Dermis microvascular lymphatic vessel endothelial cell (primary cell): ENCODE measurements around the gene DCTN4. TPM values are rescaled to one million over a fixed set of nuclear protein-coding genes. Genes with fewer than 3 reads are reported as not detected.
"Not testable (repeated sequence)": the region's sequence is repeated elsewhere in the genome, so short reads cannot be mapped to it uniquely, and the experiment has no call there.

Experiments
- DNase-seq, 2 donors: peaks; one replicate each; pipeline versions ENCODE4 v3.0.0 to v3.0.0-alpha.2; 2010; ENCODE audit warnings: low read depth in 2 of 2
- total RNA-seq: library from RNA; depleted of rRNA; stranded (reverse); fragments of >200 nt; gene quantifications from 2 replicates; pipeline ENCODE4 v1.2.1, GENCODE V29; 2014

DCTN4 gene
- 23.9 and 29.7 TPM in 2 replicates for total RNA-seq

GRCh38 chr5:150758531-150759333 is at the start of gene DCTN4:
TSS of gene DCTN4 (minus strand) at chr5:150759017. CDS start at chr5:150758993, 24 bp downstream.
- peak; percentile 98 to 99 for DNase-seq

- DNase-seq = no peak
Observed at GRCh38 chr5:150804388-150804787, 45.6 kb upstream of the DCTN4 start.

DNA sequence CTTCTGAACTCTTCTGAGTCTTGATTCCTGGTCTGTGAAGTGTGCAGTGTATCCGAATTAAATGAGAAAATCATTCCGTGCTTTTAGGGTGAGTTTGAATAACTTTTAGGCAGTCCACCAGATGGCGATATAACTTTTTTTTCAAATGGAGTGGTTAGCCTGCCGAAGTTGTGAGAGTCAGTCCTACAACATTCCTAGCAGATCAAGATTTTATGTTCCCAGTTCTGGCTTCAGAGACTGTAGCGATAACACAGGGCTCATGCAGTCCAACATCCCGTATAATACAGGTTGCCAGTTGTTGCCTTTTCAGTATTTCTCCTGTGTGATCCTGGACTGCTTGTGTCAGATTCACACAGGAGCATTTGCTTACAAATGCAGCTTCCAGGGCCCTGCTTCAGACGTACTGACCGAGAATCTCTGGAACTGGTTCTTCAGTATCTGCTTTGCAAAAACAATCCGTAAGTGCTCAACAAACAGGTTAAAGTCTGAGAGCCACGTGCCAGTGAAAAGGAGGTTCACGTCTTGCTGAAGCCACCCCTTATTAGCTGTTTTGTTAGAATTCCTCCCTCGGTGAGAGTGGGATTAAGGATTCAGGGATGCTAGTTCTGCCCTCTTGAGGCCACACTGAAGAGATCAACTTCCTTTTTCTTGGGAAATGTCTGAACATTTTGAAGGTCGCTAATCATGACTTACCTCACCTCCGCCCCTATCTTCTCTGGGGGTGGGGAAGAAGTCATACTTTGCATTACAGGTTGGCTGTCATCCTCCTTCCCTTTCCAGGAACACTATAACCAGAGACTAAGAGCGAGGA is 42.5 kb upstream of the DCTN4 start:
- peak; percentile 45 to 66 for DNase-seq

GRCh38 chr5:150797384-150797783 is 38.6 kb upstream of the DCTN4 start:
- no peak for DNase-seq

- DNase-seq = no peak
Observed at GRCh38 chr5:150794927-150795326, 36.1 kb upstream of the DCTN4 start.

GRCh38 chr5:150793423-150793888 is 34.6 kb upstream of the DCTN4 start:
- DNase-seq = not testable (repeated sequence)

GRCh38 chr5:150791536-150791935 is 32.7 kb upstream of the DCTN4 start:
- no peak for DNase-seq

DNA sequence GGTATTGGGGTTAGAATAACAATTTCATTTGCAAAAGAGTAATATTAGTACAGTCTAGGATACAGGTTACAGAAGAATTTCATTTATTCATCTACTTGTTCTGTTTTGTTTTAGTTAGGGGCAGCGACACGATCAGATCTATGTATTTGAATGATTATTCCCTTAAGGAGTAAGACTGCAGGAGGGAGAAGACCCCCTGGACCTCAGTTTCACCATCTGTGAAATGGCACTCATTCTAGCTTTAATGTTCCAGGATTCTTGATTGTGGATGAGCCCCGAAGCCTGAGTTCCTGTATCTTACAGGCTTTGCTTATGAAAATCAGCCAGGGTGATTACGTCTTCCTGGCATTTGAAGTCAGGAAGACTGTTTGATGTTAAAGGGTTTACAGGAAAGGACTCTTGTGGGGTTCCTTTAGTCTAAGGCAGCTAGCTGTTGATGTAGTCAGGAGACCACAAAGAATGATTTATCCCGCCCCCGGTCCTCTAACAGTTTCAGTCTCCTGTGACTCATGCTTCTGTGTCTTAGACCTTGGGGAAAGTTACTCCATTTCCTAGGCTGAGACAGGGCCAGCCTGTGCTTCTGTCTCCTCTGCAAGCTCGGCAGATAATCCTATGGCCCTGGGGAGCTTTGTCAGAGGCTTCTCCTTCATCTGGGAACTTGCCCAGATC is 31.3 kb upstream of the DCTN4 start:
- DNase-seq = peak in 1 of 2 donors; percentile 80

GRCh38 chr5:150789450-150789849 is 30.6 kb upstream of the DCTN4 start:
- DNase-seq = no peak

DNA sequence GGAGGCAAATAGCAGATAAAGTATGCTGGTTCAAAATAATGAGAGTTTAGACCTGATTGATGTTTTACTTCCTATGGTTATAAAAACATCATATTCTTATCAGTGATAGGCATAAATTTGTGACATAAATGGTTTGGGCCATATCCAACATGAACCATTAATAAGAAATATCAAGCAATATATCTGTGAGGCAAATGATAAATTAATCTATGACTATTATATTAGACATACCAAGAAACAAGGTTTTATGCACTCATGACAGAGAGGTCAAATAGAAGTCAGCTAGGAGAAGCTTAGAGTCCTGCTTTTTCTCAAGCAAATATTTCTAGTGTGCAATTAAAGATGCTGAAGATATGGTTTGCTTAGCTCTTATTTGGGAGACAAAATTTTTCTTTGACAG is 30.2 kb upstream of the DCTN4 start:
- DNase-seq = no peak

DNA sequence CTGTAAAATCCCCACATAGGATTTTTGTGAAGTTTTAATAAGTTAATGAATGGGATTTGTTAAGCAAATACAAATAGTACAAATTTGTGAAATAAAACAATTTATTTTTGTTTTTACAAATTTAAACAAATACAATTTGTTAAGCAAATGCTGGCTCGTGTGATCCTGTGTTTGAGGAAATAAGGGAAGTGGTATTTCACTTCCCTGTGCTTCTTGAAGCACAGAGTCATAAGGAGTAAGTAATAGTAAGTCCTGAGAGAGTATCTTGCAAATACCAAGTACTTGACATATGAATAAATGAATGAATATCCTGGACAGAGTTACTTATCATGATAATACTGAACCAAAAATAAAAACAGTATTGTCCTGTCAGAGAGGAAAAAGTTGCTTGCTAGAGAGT is 28.8 kb upstream of the DCTN4 start:
- no peak for DNase-seq

DNA sequence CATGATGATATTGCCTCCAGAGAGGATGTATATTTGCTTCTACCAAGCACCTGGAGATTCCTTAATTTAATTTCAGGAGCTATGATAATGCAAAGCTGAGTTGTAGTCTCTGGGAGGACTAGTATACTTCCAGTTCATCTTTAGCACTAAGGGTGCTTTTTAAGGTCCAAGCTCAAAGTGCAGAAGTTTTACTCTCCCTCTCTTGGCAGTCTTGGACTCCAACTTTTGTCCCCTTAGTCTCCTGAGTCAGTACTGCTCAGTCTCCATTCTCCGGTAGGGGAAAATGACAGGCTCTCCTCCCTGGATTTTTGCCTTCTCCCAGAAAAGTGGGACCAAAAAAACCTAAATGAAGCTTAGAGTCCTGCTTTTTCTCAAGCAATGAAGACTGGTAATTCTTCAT is 28.1 kb upstream of the DCTN4 start:
- DNase-seq = no peak

DNA sequence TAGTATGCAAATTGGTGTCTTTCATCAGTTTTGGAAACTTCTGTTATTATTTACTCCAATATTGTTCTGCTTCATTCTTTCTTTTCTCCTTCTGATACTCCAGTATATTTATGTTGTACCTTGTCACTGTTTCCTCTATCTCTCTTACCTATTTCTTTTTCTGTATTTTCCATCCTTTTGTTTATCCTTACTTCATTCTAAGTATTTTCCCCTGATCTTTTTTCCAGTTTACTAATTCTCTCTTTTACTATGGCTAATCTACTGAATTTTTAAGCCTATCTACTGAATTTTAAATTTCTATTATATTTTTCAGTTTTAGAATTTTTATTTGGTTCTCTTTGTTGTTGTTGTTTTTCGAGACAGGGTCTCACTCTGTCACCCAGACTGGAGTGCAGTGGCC is 27.1 kb upstream of the DCTN4 start:
- no peak for DNase-seq

- peak; percentile 50 to 62 for DNase-seq
Observed at GRCh38 chr5:150783422-150783928, 24.7 kb upstream of the DCTN4 start.

GRCh38 chr5:150782850-150783249 is 24.0 kb upstream of the DCTN4 start:
- no peak for DNase-seq

DNA sequence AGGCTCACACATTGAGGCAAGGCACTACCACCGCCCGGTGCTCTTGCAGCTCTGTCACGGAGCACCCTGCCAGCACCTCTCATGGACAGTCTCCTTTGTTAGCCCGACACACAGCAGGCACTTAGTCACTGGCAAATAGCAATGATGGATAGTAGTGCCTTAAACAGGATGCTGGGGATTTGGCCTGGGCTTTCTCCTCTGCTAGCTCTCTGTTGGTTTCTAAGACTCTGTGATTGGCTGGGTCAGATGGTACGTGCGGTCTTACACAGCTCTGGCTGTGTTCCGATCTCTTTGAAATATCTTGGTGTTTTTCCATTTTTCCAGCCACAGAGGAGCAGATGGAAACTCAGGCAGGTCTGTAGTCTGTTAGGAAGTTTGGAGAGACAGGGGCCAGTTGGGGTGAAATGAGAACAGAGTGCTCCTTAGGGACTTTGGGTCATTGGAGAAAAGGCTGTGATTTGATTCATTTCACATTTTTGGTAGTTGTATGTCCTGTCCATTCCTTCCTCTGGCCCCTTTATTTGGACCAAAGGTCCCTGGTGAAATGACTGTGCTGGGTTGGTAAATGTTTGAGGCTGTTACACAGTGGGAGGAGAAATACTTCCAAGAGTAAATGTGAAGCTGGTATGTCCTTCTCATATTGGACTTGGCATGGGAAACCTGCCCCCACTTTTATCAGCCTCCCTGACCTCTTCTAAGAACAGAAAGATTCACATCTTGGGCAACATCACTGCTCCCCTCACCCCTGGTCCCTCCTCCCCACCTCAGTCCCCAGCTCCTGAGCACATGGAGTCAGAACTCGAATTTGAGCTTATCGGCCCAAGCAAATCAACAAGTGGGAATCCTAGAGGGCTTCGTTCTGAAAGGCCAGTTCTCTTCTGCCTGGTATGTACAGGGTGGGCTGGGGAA is 23.1 kb upstream of the DCTN4 start:
- DNase-seq = no peak

DNA sequence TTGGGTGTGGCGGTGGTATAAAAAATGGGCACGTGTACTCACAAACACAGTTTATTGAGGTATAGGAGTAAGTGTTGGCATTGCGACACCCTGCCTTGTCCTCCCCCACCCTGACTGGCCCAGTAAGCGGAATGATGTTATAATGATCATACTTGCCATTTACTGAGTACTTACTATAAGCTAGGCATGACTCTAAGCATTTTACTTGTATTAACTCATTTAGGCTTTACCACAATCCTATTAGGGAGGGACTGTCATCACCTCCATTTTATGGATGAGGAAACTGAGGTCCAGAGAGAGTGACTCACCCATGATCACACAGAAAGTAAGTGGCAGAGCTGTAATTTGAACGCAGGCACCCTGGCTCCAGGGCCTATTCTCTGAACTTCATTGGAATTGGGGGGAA is 22.0 kb upstream of the DCTN4 start:
- no peak for DNase-seq

DNA sequence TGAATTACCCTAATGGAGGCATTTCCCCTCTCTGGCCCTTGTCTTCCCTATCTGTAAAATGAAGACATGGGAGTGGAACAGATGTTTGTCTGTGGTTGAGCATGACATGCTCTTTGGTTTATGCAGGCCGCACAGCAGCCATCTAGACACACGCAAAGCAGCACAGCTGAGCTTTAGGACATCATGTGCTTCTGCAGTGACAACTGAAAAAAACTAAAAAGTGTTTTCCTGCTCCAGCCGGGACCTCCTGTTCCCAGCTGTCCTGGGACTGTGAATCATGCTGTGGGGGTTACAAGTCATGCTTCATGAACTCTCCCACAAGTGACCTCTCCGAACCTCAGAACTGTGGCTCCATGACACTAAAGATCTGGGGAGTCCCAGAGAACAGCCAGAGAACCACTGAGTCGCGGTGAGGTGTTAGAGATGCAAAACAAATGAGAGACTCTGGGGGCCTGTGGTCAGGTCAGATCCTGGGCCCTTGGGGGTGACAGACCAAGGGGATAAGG is 21.4 kb upstream of the DCTN4 start:
- DNase-seq = no peak

DNA sequence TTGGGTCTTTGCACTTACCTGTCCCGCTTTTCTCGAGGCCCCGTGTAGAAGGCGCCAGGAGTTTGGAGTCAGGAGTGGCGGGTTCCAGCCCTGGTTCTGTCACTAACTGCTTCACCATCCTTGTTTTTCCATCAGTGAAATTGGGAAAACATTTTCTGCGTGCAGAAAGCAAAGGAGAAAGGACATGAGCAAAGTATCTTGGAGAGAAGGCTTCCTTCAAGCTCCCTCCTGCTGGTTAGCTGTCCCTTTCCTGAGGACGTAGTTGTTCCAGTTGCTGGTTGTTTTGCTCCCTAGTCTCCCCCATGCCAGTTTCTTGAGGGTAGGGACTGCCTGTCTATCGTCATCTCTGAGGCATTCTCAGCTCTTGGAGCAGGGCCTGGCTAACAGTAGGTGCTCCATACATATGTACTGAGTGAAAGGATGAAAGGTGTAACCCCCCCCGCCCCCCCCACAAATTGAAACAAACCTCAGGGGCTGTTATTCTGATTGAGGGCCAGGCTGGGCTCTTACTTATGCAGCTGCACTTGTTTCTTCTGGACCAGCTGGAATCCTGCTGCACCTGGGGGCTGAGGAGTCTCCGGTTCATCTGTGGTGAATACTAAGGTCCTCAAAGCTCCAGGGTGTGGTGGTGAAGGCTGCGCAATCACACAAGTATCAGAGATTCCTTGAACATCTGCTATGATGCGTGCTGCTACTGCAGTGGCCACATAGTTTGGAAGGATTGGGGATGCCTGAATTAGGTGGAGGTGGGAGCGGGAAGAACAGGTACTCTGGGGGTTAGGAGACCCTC is 20.8 kb upstream of the DCTN4 start:
- no peak for DNase-seq
